HepG2 (cell line): Measurements from ENCODE around the gene NEK9. TPM values are rescaled to one million over a fixed set of nuclear protein-coding genes. Genes with fewer than 3 reads are reported as not detected.

ENCODE experiments used
- ASH2L ChIP-seq: fragments of 300-600, 200-600 bp; sonication (generic); IDR thresholded peaks from 2 replicates; pipeline ENCODE4 v1.7.0; 2017; ENCODE audit warnings: low read depth, mild to moderate bottlenecking, moderate library complexity, mixed read lengths, low read length; ENCODE audit not compliant: insufficient read length
- ATF1 ChIP-seq: IDR thresholded peaks from 2 replicates; pipeline ENCODE4 v1.6.1; 2016; ENCODE audit warnings: mild to moderate bottlenecking, control low read depth
- ATF5 ChIP-seq: sonication (generic); formaldehyde crosslinking; IDR thresholded peaks from 2 replicates; pipeline ENCODE4 v1.4.0; 2020; ENCODE audit warnings: mild to moderate bottlenecking, low read depth, missing genetic modification reagents
- CBX1 ChIP-seq: IDR thresholded peaks from one replicate; pipeline ENCODE4 v1.6.1; 2016; ENCODE audit warnings: antibody characterized with exemption, low read depth
- DPF2 ChIP-seq: sonication (generic); formaldehyde crosslinking; IDR thresholded peaks from 2 replicates; pipeline ENCODE4 v1.4.0; 2020; ENCODE audit warnings: mild to moderate bottlenecking, low read depth, missing genetic modification reagents, borderline replicate concordance
- HHEX ChIP-seq: IDR thresholded peaks from 2 replicates; pipeline ENCODE4 v1.6.1; 2016; ENCODE audit warnings: control low read depth
- KLF11 ChIP-seq: IDR thresholded peaks from 2 replicates; pipeline ENCODE4 v1.6.1; 2016; ENCODE audit warnings: missing compliant biosample characterization
- MED8 ChIP-seq: sonication (generic); formaldehyde crosslinking; IDR thresholded peaks from 2 replicates; pipeline ENCODE4 v1.8.1; 2023; ENCODE audit warnings: mild to moderate bottlenecking, missing genetic modification reagents; ENCODE audit not compliant: insufficient replicate concordance
- PHF20 ChIP-seq: sonication (generic); formaldehyde crosslinking; IDR thresholded peaks from 2 replicates; pipeline ENCODE4 v1.5.0; 2020; ENCODE audit warnings: mild to moderate bottlenecking, missing genetic modification reagents
- RBFOX2 ChIP-seq: fragments of 200-400 bp; formaldehyde crosslinking; IDR thresholded peaks from 2 replicates; pipeline ENCODE4 v1.6.1; 2017; ENCODE audit warnings: low read depth, mild to moderate bottlenecking, low read length
- ZNF232 ChIP-seq: sonication (generic); formaldehyde crosslinking; IDR thresholded peaks from 2 replicates; pipeline ENCODE4 v1.4.0; 2020; ENCODE audit warnings: missing genetic modification reagents, borderline replicate concordance
- ZNF367 ChIP-seq: sonication (generic); formaldehyde crosslinking; IDR thresholded peaks from 2 replicates; pipeline ENCODE4 v1.4.0; 2020; ENCODE audit warnings: missing genetic modification reagents, borderline replicate concordance
- ZNF644 ChIP-seq: IDR thresholded peaks from 2 replicates; pipeline ENCODE4 v1.6.1; 2016; ENCODE audit warnings: low read depth
- ZNF7 ChIP-seq: IDR thresholded peaks from 2 replicates; pipeline ENCODE4 v1.6.1; 2016; ENCODE audit warnings: missing biosample characterization, missing genetic modification reagents
- polyA plus RNA-seq, 8 experiments: library from polyadenylated mRNA; depleted of rRNA in 3 of 8; stranded (reverse) in 7 of 8; unstranded in 1 of 8; fragments of >200 nt; fragmentation: Illumina TruSeq in 4 of 8; extraction: Trizol in 4 of 8; gene quantifications; 2 replicates each; pipeline versions ENCODE4 v1.2.1 to v1.2.3, GENCODE V29; 2011 to 2016; ENCODE audit warnings: low read depth in 4 of 8, missing spikeins in 1 of 8, mixed read lengths in 1 of 8; ENCODE audit not compliant: insufficient read depth in 1 of 8
- total RNA-seq, 5 experiments: library from RNA; depleted of rRNA; stranded (reverse); fragments of >200 nt; fragmentation: Illumina TruSeq; extraction: Trizol; gene quantifications; 2 replicates each; pipeline ENCODE4 v1.2.3, GENCODE V29; 2016; ENCODE audit warnings: low read depth in 1 of 5
- TF ChIP-seq, protein P1 (sequence below): sonication (generic); formaldehyde crosslinking; IDR thresholded peaks from 2 replicates; pipeline ENCODE4 v1.5.0; 2020; ENCODE audit warnings: mild to moderate bottlenecking, missing genetic modification reagents
- TF ChIP-seq, protein P2 (sequence below): IDR thresholded peaks from 2 replicates; pipeline ENCODE4 v1.6.1; 2016; ENCODE audit warnings: mild to moderate bottlenecking
- TF ChIP-seq, protein P3 (sequence below): sonication (generic); formaldehyde crosslinking; IDR thresholded peaks from 2 replicates; pipeline ENCODE4 v1.8.1; 2022; ENCODE audit warnings: low read depth, mild to moderate bottlenecking, missing genetic modification reagents
- TF ChIP-seq, protein P4 (sequence below), 2 experiments: fragments of 450-650 bp in 1 of 2; sonication (generic) in 1 of 2; formaldehyde crosslinking; IDR thresholded peaks; 2 replicates each; pipeline versions ENCODE4 v1.5.0 to v1.8.0; 2020 to 2022; ENCODE audit warnings: mild to moderate bottlenecking in 1 of 2, missing genetic modification reagents in 1 of 2
- TF ChIP-seq, protein P5 (sequence below): sonication (generic); formaldehyde crosslinking; IDR thresholded peaks from 2 replicates; pipeline ENCODE4 v1.8.1; 2023; ENCODE audit warnings: missing genetic modification reagents, mild to moderate bottlenecking, borderline replicate concordance
- TF ChIP-seq, protein P6 (sequence below): sonication (generic); formaldehyde crosslinking; IDR thresholded peaks from 2 replicates; pipeline ENCODE4 v1.5.0; 2020; ENCODE audit warnings: missing genetic modification reagents, mild to moderate bottlenecking, borderline replicate concordance

NEK9 gene
- total and polyA plus RNA-seq, 2 of the 13 experiments (the other 11 are each of a cell fraction or from before 2014, with no cell fraction given): 16.5 to 27.3 TPM

GRCh38 chr14:75050852-75051555, 75.8 kb downstream of the NEK9 start, which contains the start of gene MLH3 (continued):
- no peak for TF ChIP-seq ZNF644 (CRISPR knock-in tag)
- no peak for TF ChIP-seq ZNF367 (CRISPR knock-in tag)
- TF ChIP-seq, protein P1, sequence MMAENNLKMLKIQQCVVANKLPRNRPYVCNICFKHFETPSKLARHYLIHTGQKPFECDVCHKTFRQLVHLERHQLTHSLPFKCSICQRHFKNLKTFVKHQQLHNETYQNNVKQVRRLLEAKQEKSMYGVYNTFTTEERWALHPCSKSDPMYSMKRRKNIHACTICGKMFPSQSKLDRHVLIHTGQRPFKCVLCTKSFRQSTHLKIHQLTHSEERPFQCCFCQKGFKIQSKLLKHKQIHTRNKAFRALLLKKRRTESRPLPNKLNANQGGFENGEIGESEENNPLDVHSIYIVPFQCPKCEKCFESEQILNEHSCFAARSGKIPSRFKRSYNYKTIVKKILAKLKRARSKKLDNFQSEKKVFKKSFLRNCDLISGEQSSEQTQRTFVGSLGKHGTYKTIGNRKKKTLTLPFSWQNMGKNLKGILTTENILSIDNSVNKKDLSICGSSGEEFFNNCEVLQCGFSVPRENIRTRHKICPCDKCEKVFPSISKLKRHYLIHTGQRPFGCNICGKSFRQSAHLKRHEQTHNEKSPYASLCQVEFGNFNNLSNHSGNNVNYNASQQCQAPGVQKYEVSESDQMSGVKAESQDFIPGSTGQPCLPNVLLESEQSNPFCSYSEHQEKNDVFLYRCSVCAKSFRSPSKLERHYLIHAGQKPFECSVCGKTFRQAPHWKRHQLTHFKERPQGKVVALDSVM (CRISPR knock-in tag): no peak
- TF ChIP-seq, protein P2, sequence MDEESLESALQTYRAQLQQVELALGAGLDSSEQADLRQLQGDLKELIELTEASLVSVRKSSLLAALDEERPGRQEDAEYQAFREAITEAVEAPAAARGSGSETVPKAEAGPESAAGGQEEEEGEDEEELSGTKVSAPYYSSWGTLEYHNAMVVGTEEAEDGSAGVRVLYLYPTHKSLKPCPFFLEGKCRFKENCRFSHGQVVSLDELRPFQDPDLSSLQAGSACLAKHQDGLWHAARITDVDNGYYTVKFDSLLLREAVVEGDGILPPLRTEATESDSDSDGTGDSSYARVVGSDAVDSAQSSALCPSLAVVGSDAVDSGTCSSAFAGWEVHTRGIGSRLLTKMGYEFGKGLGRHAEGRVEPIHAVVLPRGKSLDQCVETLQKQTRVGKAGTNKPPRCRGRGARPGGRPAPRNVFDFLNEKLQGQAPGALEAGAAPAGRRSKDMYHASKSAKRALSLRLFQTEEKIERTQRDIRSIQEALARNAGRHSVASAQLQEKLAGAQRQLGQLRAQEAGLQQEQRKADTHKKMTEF: 0 out of 2 replicates have a peak, but pooled peaks have one; percentile 29
- no peak for TF ChIP-seq DPF2 (CRISPR knock-in tag)
- TF ChIP-seq, protein P3, sequence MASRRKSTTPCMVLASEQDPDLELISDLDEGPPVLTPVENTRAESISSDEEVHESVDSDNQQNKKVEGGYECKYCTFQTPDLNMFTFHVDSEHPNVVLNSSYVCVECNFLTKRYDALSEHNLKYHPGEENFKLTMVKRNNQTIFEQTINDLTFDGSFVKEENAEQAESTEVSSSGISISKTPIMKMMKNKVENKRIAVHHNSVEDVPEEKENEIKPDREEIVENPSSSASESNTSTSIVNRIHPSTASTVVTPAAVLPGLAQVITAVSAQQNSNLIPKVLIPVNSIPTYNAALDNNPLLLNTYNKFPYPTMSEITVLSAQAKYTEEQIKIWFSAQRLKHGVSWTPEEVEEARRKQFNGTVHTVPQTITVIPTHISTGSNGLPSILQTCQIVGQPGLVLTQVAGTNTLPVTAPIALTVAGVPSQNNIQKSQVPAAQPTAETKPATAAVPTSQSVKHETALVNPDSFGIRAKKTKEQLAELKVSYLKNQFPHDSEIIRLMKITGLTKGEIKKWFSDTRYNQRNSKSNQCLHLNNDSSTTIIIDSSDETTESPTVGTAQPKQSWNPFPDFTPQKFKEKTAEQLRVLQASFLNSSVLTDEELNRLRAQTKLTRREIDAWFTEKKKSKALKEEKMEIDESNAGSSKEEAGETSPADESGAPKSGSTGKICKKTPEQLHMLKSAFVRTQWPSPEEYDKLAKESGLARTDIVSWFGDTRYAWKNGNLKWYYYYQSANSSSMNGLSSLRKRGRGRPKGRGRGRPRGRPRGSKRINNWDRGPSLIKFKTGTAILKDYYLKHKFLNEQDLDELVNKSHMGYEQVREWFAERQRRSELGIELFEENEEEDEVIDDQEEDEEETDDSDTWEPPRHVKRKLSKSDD (CRISPR knock-in tag): no peak
- TF ChIP-seq ASH2L: peak; percentile 92
- TF ChIP-seq ATF5: 0 out of 2 replicates have a peak, but pooled peaks have one; percentile 77
- TF ChIP-seq ZNF7 (CRISPR knock-in tag): no peak
- peak; percentile 90 for TF ChIP-seq RBFOX2
- no peak for TF ChIP-seq ATF1 (CRISPR knock-in tag)
- TF ChIP-seq, protein P4, sequence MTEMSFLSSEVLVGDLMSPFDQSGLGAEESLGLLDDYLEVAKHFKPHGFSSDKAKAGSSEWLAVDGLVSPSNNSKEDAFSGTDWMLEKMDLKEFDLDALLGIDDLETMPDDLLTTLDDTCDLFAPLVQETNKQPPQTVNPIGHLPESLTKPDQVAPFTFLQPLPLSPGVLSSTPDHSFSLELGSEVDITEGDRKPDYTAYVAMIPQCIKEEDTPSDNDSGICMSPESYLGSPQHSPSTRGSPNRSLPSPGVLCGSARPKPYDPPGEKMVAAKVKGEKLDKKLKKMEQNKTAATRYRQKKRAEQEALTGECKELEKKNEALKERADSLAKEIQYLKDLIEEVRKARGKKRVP (CRISPR knock-in tag; IDR thresholded peaks at IDR 0.05): 0 out of 4 replicates have a peak, but pooled peaks of 1 of the 2 experiments have one; percentile 25
- no peak for TF ChIP-seq MED8 (CRISPR knock-in tag)
- TF ChIP-seq, protein P5, sequence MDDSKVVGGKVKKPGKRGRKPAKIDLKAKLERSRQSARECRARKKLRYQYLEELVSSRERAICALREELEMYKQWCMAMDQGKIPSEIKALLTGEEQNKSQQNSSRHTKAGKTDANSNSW (CRISPR knock-in tag): no peak
- TF ChIP-seq ZNF232 (CRISPR knock-in tag): peak; percentile 94
- TF ChIP-seq, protein P6, sequence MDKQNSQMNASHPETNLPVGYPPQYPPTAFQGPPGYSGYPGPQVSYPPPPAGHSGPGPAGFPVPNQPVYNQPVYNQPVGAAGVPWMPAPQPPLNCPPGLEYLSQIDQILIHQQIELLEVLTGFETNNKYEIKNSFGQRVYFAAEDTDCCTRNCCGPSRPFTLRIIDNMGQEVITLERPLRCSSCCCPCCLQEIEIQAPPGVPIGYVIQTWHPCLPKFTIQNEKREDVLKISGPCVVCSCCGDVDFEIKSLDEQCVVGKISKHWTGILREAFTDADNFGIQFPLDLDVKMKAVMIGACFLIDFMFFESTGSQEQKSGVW (CRISPR knock-in tag): no peak
- TF ChIP-seq CBX1: no peak
- no peak for TF ChIP-seq KLF11
- TF ChIP-seq PHF20 (CRISPR knock-in tag): peak; percentile 47; the same call in 1 of the 2 replicates
- no peak for TF ChIP-seq HHEX (CRISPR knock-in tag)
